GM12874 (cell line): ENCODE results near the gene ZNF766.

Experiments used
- CTCF ChIP-seq: IDR thresholded peaks from 2 replicates; pipeline ENCODE4 v1.5.1; 2011; ENCODE audit warnings: low read depth, mild to moderate bottlenecking, control low read depth, low read length, moderate library complexity; ENCODE audit not compliant: insufficient read depth

ZNF766 gene

GRCh38 chr19:52269338-52270261 is at the start of gene ZNF766:
ZNF766 (plus strand) TSS chr19:52269587; CDS start chr19:52269614, 27 bp downstream.
- TF ChIP-seq CTCF, result no peak

DNA sequence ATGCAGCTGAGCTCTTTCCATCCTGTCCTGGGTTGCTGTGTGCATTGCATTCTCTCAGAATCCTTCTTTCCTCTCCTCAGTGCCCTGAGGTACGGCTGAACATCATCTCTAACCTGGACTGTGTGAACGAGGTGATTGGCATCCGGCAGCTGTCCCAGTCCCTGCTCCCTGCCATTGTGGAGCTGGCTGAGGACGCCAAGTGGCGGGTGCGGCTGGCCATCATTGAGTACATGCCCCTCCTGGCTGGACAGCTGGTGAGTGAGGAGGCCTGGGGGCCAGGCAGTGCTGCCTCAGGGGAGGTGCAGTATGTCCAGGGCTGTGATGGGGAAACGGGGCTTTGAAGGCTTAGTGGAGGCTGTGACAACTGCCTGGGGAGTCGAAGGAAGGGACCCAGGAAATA is 49.8 kb upstream of the ZNF766 start:
- no peak for TF ChIP-seq CTCF

DNA sequence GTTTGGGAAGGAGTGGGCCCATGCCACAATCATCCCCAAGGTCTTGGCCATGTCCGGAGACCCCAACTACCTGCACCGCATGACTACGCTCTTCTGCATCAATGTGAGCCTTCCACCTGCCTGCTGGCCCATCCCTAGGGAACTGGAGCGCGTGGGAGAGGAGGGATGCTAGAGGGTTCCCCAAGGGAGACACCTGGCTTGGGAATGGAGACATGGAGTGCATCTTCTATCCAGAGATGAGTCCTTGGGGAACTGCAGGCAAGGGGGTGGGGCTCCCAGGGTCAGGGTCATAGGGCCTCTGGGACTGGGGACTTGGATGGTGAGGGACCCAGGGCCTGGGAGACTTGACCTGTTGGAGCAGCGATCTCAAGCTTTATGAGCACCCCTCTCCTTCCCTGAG is 48.4 kb upstream of the ZNF766 start:
- TF ChIP-seq CTCF, result no peak

- TF ChIP-seq CTCF, result no peak
Measured at GRCh38 chr19:52221831-52222375, 47.5 kb upstream of the ZNF766 start.

GRCh38 chr19:52224211-52224610 is 45.2 kb upstream of the ZNF766 start:
- no peak for TF ChIP-seq CTCF

DNA sequence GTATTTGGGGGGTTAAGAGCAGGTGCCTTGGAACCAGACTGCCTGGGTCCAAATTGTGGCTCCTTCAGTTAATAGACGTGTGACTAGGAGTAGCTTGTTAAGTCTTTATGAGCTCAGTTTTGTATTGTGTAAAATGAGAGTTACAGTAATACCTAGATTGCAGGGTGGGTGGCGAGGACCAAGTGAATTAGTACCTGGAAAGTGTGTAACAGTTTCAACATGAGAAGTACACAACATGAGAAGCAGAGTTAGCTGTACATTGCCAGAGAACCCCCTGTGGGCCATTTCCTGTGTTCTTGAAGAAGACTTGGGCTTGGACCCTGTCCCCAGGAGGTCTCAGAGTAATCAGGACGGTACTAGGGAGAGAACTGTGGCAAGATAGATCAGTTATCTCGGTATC is 42.7 kb upstream of the ZNF766 start:
- TF ChIP-seq CTCF, result no peak

DNA sequence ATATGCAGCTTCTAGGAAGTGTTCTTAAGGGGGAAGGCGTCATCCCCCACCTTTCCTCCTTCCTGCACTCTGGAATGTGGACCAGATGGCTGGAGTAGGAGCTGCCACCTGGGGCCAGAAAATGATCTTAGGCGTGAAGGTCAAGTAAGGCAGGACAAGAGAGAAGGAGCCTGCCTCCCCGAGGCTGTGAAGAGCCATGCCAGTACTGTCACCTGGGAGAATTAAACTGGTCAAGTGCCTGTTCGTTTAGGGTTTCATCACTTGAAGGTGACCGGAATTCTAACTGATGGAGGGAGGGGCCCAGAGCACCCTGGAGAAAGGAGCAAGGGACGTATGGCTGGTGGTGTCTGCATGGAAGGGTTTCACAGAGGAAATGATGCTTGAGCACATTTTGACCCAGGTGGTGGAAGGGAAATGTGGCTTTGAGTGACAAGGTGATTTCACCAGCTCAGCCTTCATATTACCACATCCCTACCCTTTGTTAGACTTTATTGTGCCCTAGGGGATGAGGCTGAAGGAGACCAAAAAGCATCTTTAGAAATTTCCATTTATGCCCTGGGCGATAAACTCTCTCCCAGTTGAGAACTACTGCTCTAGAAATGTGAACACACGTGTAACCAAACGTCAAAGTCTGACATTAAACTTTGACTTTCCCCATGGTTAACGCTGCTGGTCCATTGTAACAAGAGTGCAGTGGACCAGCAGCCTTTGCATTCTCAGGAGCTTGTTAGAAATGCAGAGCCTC is 42.0 kb upstream of the ZNF766 start:
- no peak for TF ChIP-seq CTCF
